MCF 10A (cell line): Measurements from ENCODE around the gene ACTRT2. TPM values are rescaled to one million over a fixed set of nuclear protein-coding genes. Genes with fewer than 3 reads are reported as not detected.

Experiments used
- BruUV-seq: library from RNA; stranded (reverse); fragments of 400-500 nt; replicated peaks from 2 replicates; lab custom pipeline; 2021; lab: Mats Ljungman, UMichigan
- CTCF ChIA-PET: fragments of 300-600 bp; sonication (Branson Sonifier 250); formaldehyde crosslinking; extraction: SDS; loops from one replicate; lab custom pipeline; 2021; ENCODE audit warnings: antibody characterized with exemption, inconsistent platforms; lab: Yijun Ruan, JAX
- POLR2A ChIA-PET: fragments of 300-600, 350-650 bp; sonication (Branson Sonifier 250); formaldehyde crosslinking; extraction: SDS; loops from one replicate; lab custom pipeline; 2020; ENCODE audit warnings: antibody characterized with exemption, inconsistent platforms; lab: Yijun Ruan, JAX
- DNase-seq: peaks from one replicate; pipeline ENCODE4 v3.0.0-alpha.2; 2018; ENCODE audit not compliant: unreplicated experiment
- H3K27ac Mint-ChIP-seq: one replicate; pipeline ENCODE4 v1.8.0; 2022; ENCODE audit warnings: mild to moderate bottlenecking, low read depth, mixed read lengths; ENCODE audit not compliant: unreplicated experiment
- H3K27me3 Mint-ChIP-seq: one replicate; pipeline ENCODE4 v1.8.0; 2022; ENCODE audit warnings: mixed read lengths; ENCODE audit not compliant: insufficient read depth, unreplicated experiment
- H3K36me3 Mint-ChIP-seq: one replicate; pipeline ENCODE4 v1.8.0; 2022; ENCODE audit warnings: mild to moderate bottlenecking, moderate library complexity, mixed read lengths; ENCODE audit not compliant: insufficient read depth, unreplicated experiment
- H3K4me1 Mint-ChIP-seq: one replicate; pipeline ENCODE4 v1.8.0; 2022; ENCODE audit warnings: mixed read lengths; ENCODE audit not compliant: insufficient read depth, unreplicated experiment
- H3K4me3 Mint-ChIP-seq: one replicate; pipeline ENCODE4 v1.8.0; 2022; ENCODE audit warnings: mild to moderate bottlenecking, moderate library complexity, mixed read lengths; ENCODE audit not compliant: unreplicated experiment
- H3K9me3 Mint-ChIP-seq: one replicate; pipeline ENCODE4 v1.8.0; 2022; ENCODE audit warnings: mixed read lengths; ENCODE audit not compliant: unreplicated experiment
- CTCF ChIP-seq: fragments of 200-600 bp; IDR thresholded peaks from one replicate; pipeline ENCODE4 v1.8.0; 2022; ENCODE audit warnings: antibody characterized with exemption, mild to moderate bottlenecking; ENCODE audit not compliant: unreplicated experiment
- intact Hi-C: fragments of 100-400 bp; cut with micrococcal nuclease; formaldehyde crosslinking; loops from 2 replicates; pipeline ENCODE4 v1.14.1; 2022
- total RNA-seq: library from RNA; stranded (reverse); gene quantifications from 2 replicates; pipeline ENCODE4 v1.2.3, GENCODE V29; 2022

The ACTRT2 gene
- total RNA-seq, 1 experiment from 2014 or later, result not detected

- no TSS peak for BruUV-seq
- TF ChIP-seq CTCF, result no peak
- H3K27ac Mint-ChIP-seq, result no peak overlapping the region
- H3K4me3 Mint-ChIP-seq, result no peak overlapping the region
- ChIA-PET POLR2A (no interaction called here), CTCF (no interaction called here)
- no peaks in the 10 kb centered on the region for H3K36me3 Mint-ChIP-seq
- H3K4me1 Mint-ChIP-seq, result no peaks in the 10 kb centered on the region
- DNase-seq, result no peak
- intact Hi-C loops, result no loop called here
- H3K27me3 Mint-ChIP-seq, result no peaks in the 10 kb centered on the region
- peaks cover 21% of the 10 kb centered on the region for H3K9me3 Mint-ChIP-seq
These were observed 38.9 kb downstream of the ACTRT2 start for GRCh38 chr1:3060127-3060526.

GRCh38 chr1:3060601-3061551, 39.6 kb downstream of the ACTRT2 start:
- TF ChIP-seq CTCF, result no peak
- DNase-seq, result no peak
- Mint-ChIP-seq H3K27me3 (no peaks in the 10 kb centered on the region), H3K27ac (no peak overlapping the region), H3K4me3 (no peak overlapping the region), H3K4me1 (no peaks in the 10 kb centered on the region), H3K9me3 (peaks cover 23% of the 10 kb centered on the region), H3K36me3 (no peaks in the 10 kb centered on the region)
- no TSS peak for BruUV-seq
- intact Hi-C loops, result no loop called here
- ChIA-PET POLR2A (no interaction called here), CTCF (no interaction called here)

GRCh38 chr1:3061566-3061965, 40.3 kb downstream of the ACTRT2 start:
- Mint-ChIP-seq H3K4me1 (no peaks in the 10 kb centered on the region), H3K27me3 (no peaks in the 10 kb centered on the region), H3K27ac (no peak overlapping the region), H3K36me3 (no peaks in the 10 kb centered on the region), H3K4me3 (no peak overlapping the region), H3K9me3 (peaks cover 23% of the 10 kb centered on the region)
- DNase-seq, result no peak
- ChIA-PET CTCF (no interaction called here), POLR2A (no interaction called here)
- TF ChIP-seq CTCF, result no peak
- intact Hi-C loops, result no loop called here
- no TSS peak for BruUV-seq

GRCh38 chr1:3061981-3062615, 40.8 kb downstream of the ACTRT2 start:
- H3K4me3 Mint-ChIP-seq, result no peak overlapping the region
- H3K27me3 Mint-ChIP-seq, result no peaks in the 10 kb centered on the region
- DNase-seq, result no peak
- intact Hi-C loops, result no loop called here
- no peak overlapping the region for H3K27ac Mint-ChIP-seq
- POLR2A ChIA-PET, result no interaction called here
- H3K4me1 Mint-ChIP-seq, result no peaks in the 10 kb centered on the region
- CTCF ChIA-PET, result no interaction called here
- no TSS peak for BruUV-seq
- no peak for TF ChIP-seq CTCF
- H3K9me3 Mint-ChIP-seq, result peaks cover 23% of the 10 kb centered on the region
- no peaks in the 10 kb centered on the region for H3K36me3 Mint-ChIP-seq
